Adrenal gland (tissue), 12 donors: ENCODE measurements around the gene CFLAR. TPM values are rescaled to one million over a fixed set of nuclear protein-coding genes. Genes with fewer than 3 reads are reported as not detected.

Experiments
- DNase-seq, 7 donors: peaks; one replicate each; pipeline ENCODE4 v3.0.0-alpha.2; 2019 to 2020
- H3K27ac ChIP-seq, 5 donors: fragments of 200-600 bp; sonication (generic) in 4 of 5; 1 replicate in 3 of 5; 2 replicates in 2 of 5; pipeline versions ENCODE4 v1.5.1 to v1.8.0; 2016 to 2020; ENCODE audit warnings: mild to moderate bottlenecking in 1 of 5
- H3K27me3 ChIP-seq: fragments of 200-600 bp; 2 replicates; pipeline ENCODE4 v1.8.0; 2021
- H3K36me3 ChIP-seq, 2 donors: fragments of 200-600 bp; replicated peaks in 1 of 2; 1 replicate in 1 of 2; 2 replicates in 1 of 2; pipeline versions ENCODE4 v1.5.1 to v1.8.0; 2018 to 2022
- H3K4me1 ChIP-seq, 2 donors: fragments of 200-600 bp; replicated peaks in 1 of 2; 1 replicate in 1 of 2; 2 replicates in 1 of 2; pipeline versions ENCODE4 v1.5.1 to v1.8.0; 2018 to 2021
- H3K4me3 ChIP-seq, 4 donors: fragments of 200-600 bp; sonication (generic) in 3 of 4; one replicate each; pipeline ENCODE4 v1.5.1; 2016 to 2018
- H3K9me3 ChIP-seq, 3 donors: fragments of 200-600 bp; sonication (generic) in 1 of 3; replicated peaks in 1 of 3; 1 replicate in 2 of 3; 2 replicates in 1 of 3; pipeline versions ENCODE4 v1.5.1 to v1.8.0; 2016 to 2021
- POLR2A ChIP-seq, 2 donors: fragments of 450-650 bp; IDR thresholded peaks; one replicate each; pipeline ENCODE4 v1.6.1; 2017; ENCODE audit warnings: antibody characterized with exemption in 2 of 2, mild to moderate bottlenecking in 2 of 2, moderate library complexity in 1 of 2
- WGBS, 4 donors: extraction: QIAGEN DNeasy Blood & Tissue Kit in 2 of 4; methylation state at CpG; one replicate each; pipeline versions ENCODE4 v1.1.5 to v1.1.7; 2013 to 2017; 5-methylcytosine and 5-hydroxymethylcytosine counted together
- intact Hi-C, 2 donors: fragments of 100-400 bp; cut with DNase I; formaldehyde crosslinking; loops; one replicate each; pipeline versions ENCODE4 v1.14.1 to v1.15.0; 2022 to 2023
- polyA plus RNA-seq, 3 donors: library from polyadenylated mRNA; stranded (reverse); fragments of 200-250 nt in 2 of 3; fragments of 350-450 nt in 1 of 3; fragmentation: Illumina TruSeq in 1 of 3; extraction: RNeasy Lipid Tissue Mini Kit (QIAGEN cat#74804) in 1 of 3; gene quantifications; one replicate each; pipeline ENCODE4 v1.2.3, GENCODE V29; 2013 to 2014
- total RNA-seq, 9 donors: library from RNA; depleted of rRNA in 4 of 9; stranded (reverse); fragments of >200 nt in 4 of 9; fragments of 120-200 nt in 1 of 9; fragmentation: NEBNext Ultra II Directional in 1 of 9; extraction: Animal tissue kit (Norgen Biotek cat#: 25700) in 1 of 9; gene quantifications; one replicate each; pipeline versions ENCODE4 v1.1.0 to v1.2.4, GENCODE V29; 2013 to 2023
- TF ChIP-seq, protein P1 (sequence below), 6 experiments: fragments of 450-650 bp in 4 of 6; fragments of 200-600 bp in 2 of 6; sonication (generic) in 1 of 6; IDR thresholded peaks; 1 replicate in 5 of 6; 2 replicates in 1 of 6; pipeline versions ENCODE4 v1.5.1 to v1.8.0; 2016 to 2021; ENCODE audit warnings: antibody characterized with exemption in 6 of 6, mild to moderate bottlenecking in 2 of 6, moderate library complexity in 1 of 6
- donor health status: healthy with polysubstance abuse.
- donor health status: Bipolar disorder and iron deficiency.
- donor health status: DM: yes; HTN: yes; CAD: no.
- donor health status: DM: no; HTN: no; CAD: no.
- donor health status: DM: no; HTN: no; CAD: no.
- donor health status: DM: yes; HTN: yes; CAD: no.

Gene CFLAR
- total and polyA plus RNA-seq, 12 donors = 47.1 to 267 (median 91.8) TPM

DNA sequence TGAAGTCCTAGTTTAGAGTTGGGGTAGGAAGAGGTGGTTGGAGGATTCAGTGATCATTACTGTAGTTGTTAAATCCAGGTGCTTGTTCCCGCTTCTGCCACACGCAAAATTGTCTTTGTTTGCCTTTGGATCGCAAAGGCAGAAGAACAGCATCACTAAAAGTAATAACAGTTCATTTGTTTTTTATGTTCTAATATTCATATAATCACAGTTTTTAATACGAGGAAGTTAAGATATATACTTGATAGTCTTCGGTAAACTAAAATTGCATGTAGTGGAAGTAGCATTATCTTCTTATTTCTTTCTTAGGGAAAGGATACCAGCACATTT, 43.8 kb upstream of the CFLAR start:
- H3K4me1 ChIP-seq = peaks cover 32 to 53% of the 10 kb centered on the region in 2 donors

DNA sequence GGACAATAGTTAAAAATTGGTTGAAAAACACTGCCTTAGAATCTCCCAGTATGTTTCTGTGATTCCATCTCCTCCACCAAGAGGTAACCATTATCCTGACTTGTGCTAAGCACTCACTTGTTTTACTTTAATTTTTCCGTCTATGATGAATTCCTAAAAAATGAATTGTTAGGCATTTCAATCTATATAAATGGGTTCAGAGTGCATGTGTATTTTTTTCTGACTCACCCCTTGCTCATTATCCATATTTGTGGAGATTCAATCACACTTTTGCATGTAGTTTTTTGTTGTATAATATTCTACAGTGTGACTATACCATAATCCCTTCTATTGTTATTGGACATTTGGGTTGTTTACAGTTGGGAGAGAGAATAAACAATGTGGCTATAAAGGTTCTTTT, 42.9 kb upstream of the CFLAR start:
- no peaks in the 10 kb centered on the region for H3K27me3 ChIP-seq
- no peaks in the 10 kb centered on the region for H3K36me3 ChIP-seq
- intact Hi-C loops = loop anchor here (5.0 to 10.0 kb wide), 2 partner anchors 84 to 102 kb away; no protein-coding TSS in a partner anchor
- peak overlapping the region in 1 of 4 donors; percentile 89 for H3K4me3 ChIP-seq
- TF ChIP-seq POLR2A (IDR thresholded peaks at IDR 0.05) = no peak
- TF ChIP-seq, protein P1, sequence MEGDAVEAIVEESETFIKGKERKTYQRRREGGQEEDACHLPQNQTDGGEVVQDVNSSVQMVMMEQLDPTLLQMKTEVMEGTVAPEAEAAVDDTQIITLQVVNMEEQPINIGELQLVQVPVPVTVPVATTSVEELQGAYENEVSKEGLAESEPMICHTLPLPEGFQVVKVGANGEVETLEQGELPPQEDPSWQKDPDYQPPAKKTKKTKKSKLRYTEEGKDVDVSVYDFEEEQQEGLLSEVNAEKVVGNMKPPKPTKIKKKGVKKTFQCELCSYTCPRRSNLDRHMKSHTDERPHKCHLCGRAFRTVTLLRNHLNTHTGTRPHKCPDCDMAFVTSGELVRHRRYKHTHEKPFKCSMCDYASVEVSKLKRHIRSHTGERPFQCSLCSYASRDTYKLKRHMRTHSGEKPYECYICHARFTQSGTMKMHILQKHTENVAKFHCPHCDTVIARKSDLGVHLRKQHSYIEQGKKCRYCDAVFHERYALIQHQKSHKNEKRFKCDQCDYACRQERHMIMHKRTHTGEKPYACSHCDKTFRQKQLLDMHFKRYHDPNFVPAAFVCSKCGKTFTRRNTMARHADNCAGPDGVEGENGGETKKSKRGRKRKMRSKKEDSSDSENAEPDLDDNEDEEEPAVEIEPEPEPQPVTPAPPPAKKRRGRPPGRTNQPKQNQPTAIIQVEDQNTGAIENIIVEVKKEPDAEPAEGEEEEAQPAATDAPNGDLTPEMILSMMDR (IDR thresholded peaks at IDR 0.05) = no peak
- H3K9me3 ChIP-seq = no peaks in the 10 kb centered on the region
- no peak for DNase-seq
- no peak overlapping the region for H3K27ac ChIP-seq
- peaks cover 26 to 47% of the 10 kb centered on the region in 2 donors for H3K4me1 ChIP-seq
- WGBS, 4 donors = 83 to 97% (median 86%) methylated on average over 1 of the region's 1 CpG

More for the DNA sequence above, 43.8 kb upstream of the CFLAR start:
- no peaks in the 10 kb centered on the region for H3K9me3 ChIP-seq
- H3K36me3 ChIP-seq = no peaks in the 10 kb centered on the region
- intact Hi-C loops = loop anchor here (5.0 to 10.0 kb wide), 2 partner anchors 85 to 103 kb away; no protein-coding TSS in a partner anchor
- no peaks in the 10 kb centered on the region for H3K27me3 ChIP-seq
- no peak for DNase-seq
- 0 to 3% (median 2%) methylated on average over 5 of the region's 5 CpGs for WGBS, 4 donors
- peak overlapping the region; percentile 81 to 98 (median 92) for H3K4me3 ChIP-seq
- peak overlapping the region; percentile 73 to 96 (median 82) for H3K27ac ChIP-seq
- TF ChIP-seq, protein P1 (IDR thresholded peaks at IDR 0.05) = no peak
- no peak for TF ChIP-seq POLR2A (IDR thresholded peaks at IDR 0.05)

DNA sequence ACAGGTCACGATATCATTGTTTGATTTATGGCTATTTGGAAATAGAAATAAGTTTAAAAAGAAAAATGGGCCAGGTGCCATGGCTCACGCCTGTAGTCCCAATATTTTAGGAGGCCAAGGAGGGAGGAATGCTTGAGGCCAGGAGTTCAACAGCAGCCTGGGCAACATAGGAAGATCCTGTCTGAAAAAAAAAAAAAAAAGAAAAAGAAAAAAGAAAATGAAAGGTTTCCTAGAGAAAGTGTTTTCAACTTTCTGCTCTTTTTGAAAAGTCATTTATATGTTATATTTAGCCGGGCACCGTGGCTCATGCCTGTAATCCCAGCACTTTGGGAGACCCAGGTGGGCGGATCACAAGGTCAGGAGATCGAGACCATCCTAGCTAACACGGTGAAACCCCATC, 41.0 kb upstream of the CFLAR start:
- peaks cover 0 to 11% of the 10 kb centered on the region in 2 donors for H3K36me3 ChIP-seq
- intact Hi-C loops = loop anchor here (5.0 to 10.0 kb wide), 2 partner anchors 82 to 100 kb away; no protein-coding TSS in a partner anchor
- peaks cover 21 to 30% of the 10 kb centered on the region in 2 donors for H3K4me1 ChIP-seq
- DNase-seq = no peak
- H3K27ac ChIP-seq = no peak overlapping the region
- no peak overlapping the region for H3K4me3 ChIP-seq
- TF ChIP-seq POLR2A (IDR thresholded peaks at IDR 0.05) = no peak
- TF ChIP-seq, protein P1 (IDR thresholded peaks at IDR 0.05) = no peak
- no peaks in the 10 kb centered on the region for H3K9me3 ChIP-seq
- no peaks in the 10 kb centered on the region for H3K27me3 ChIP-seq
- WGBS, 4 donors = 70 to 80% (median 78%) methylated on average over 7 of the region's 7 CpGs

DNA sequence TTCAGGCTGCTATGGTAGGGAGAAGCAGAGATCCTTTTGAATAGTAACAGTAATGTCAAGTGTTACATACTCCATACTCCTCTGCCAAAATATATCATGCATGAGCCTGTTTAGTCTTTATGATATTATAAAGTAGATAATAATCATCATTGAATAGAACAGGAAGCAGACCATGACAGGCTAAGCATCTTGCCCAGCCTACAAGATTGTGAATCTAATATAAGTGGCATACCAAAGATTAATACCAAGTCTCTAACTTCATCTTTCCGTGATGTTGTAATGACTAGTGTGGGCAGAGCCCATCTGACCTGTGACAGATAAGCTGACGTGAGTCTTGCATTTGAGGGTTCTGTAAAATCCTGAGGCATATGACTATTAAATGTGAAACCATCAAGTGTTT, 31.1 kb upstream of the CFLAR start:
- TF ChIP-seq POLR2A (IDR thresholded peaks at IDR 0.05) = no peak
- intact Hi-C loops = no loop called here
- DNase-seq = no peak
- no peaks in the 10 kb centered on the region for H3K9me3 ChIP-seq
- no peak overlapping the region for H3K4me3 ChIP-seq
- peaks cover 0 to 18% of the 10 kb centered on the region in 2 donors for H3K36me3 ChIP-seq
- no peak overlapping the region for H3K27ac ChIP-seq
- H3K4me1 ChIP-seq = no peaks in the 10 kb centered on the region
- WGBS, 4 donors = 72 to 86% (median 79%) methylated on average over 2 of the region's 2 CpGs
- no peaks in the 10 kb centered on the region for H3K27me3 ChIP-seq

DNA sequence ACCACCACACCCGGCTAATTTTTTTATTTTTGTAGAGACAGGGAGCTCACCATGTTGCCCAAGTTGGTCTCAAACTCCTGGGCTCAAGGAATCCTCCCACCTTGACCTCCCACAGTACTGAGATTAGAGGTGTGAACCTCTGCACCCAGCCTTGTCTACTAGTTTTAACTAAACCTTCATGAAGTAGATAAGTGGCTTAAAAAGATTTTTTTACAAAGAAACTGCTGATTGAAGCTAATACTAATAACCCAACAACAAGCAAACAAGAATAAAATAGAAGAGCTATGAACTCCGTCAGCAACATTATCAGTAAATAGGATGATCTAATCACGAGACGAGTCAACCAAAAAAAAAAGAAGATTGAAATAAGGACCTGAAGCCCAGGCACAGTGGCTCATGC, 25.4 kb upstream of the CFLAR start:
- Histone ChIP-seq H3K4me3 (no peak overlapping the region), H3K27ac (no peak overlapping the region), H3K4me1 (no peaks in the 10 kb centered on the region), H3K36me3 (no peaks in the 10 kb centered on the region), H3K9me3 (no peaks in the 10 kb centered on the region), H3K27me3 (no peaks in the 10 kb centered on the region)
- no peak for TF ChIP-seq POLR2A (IDR thresholded peaks at IDR 0.05)
- TF ChIP-seq, protein P1 (IDR thresholded peaks at IDR 0.05) = no peak
- no peak for DNase-seq
- intact Hi-C loops = no loop called here
- 67 to 89% (median 86%) methylated on average over 4 of the region's 4 CpGs for WGBS, 4 donors
